COLO668 (cell line): ENCODE results near the gene REL.
"Not testable (repeated sequence)": the region's sequence is repeated elsewhere in the genome, so short reads cannot be mapped to it uniquely, and the experiment has no call there.

ENCODE experiments used
- DNase-seq: peaks from one replicate; lab custom pipeline; 2025; ENCODE audit not compliant: unreplicated experiment; lab: John Stamatoyannopoulos, UW

Gene REL

GRCh38 chr2:60881047-60881932 is at the start of gene REL:
Gene REL (plus strand): TSS chr2:60881574. CDS start chr2:60881841, 267 bp downstream.
- DNase-seq = peak; percentile 96

GRCh38 chr2:60831921-60832320 is 49.5 kb upstream of the REL start:
- no peak for DNase-seq

GRCh38 chr2:60832621-60833020 is 48.8 kb upstream of the REL start:
- no peak for DNase-seq

GRCh38 chr2:60834270-60834717 is 47.1 kb upstream of the REL start:
- DNase-seq = no peak

GRCh38 chr2:60836491-60836890 is 44.9 kb upstream of the REL start:
- DNase-seq = no peak

GRCh38 chr2:60837123-60837522 is 44.3 kb upstream of the REL start:
- no peak for DNase-seq

- DNase-seq = no peak
Observed at GRCh38 chr2:60838481-60838880, 42.9 kb upstream of the REL start.

GRCh38 chr2:60839126-60839813 is 42.1 kb upstream of the REL start:
- no peak for DNase-seq

- peak; percentile 67 for DNase-seq
Observed at GRCh38 chr2:60840880-60841279, 40.5 kb upstream of the REL start.

GRCh38 chr2:60843006-60843405 is 38.4 kb upstream of the REL start:
- no peak for DNase-seq

- DNase-seq = no peak
Observed at GRCh38 chr2:60844105-60844504, 37.3 kb upstream of the REL start.

GRCh38 chr2:60847854-60848253 is 33.5 kb upstream of the REL start:
- DNase-seq = no peak

GRCh38 chr2:60849187-60849586 is 32.2 kb upstream of the REL start:
- DNase-seq = no peak

GRCh38 chr2:60852282-60852860 is 29.0 kb upstream of the REL start:
- no peak for DNase-seq

- no peak for DNase-seq
Observed at GRCh38 chr2:60853531-60853930, 27.8 kb upstream of the REL start.

GRCh38 chr2:60855989-60856669 is 25.2 kb upstream of the REL start:
- DNase-seq = no peak

- DNase-seq = no peak
Observed at GRCh38 chr2:60857056-60857455, 24.3 kb upstream of the REL start.

GRCh38 chr2:60858897-60859311 is 22.5 kb upstream of the REL start:
- DNase-seq = no peak

- DNase-seq = peak; percentile 44
Observed at GRCh38 chr2:60861736-60862135, 19.6 kb upstream of the REL start.

- DNase-seq = no peak
Observed at GRCh38 chr2:60862642-60863041, 18.7 kb upstream of the REL start.

GRCh38 chr2:60865361-60865760 is 16.0 kb upstream of the REL start:
- DNase-seq = not testable (repeated sequence)
